GM19397 (cell line): Measurements from ENCODE around the gene IFI16.

Experiments used
- ATAC-seq: cut with Tn5 transposase; IDR thresholded peaks from one replicate; pipeline ENCODE4 v1.9.1; 2021; ENCODE audit warnings: mild to moderate bottlenecking, moderate library complexity; ENCODE audit not compliant: unreplicated experiment

Gene IFI16

GRCh38 chr1:159009704-159010361 lies at the start of gene IFI16:
IFI16 (plus strand) TSS chr1:159009907; CDS start chr1:159014681, 4,774 bp downstream.
- peak; percentile 56 for ATAC-seq

- ATAC-seq: no peak
These were observed 48.5 kb upstream of the IFI16 start for GRCh38 chr1:158961178-158961577.

- no peak for ATAC-seq
These were observed 46.7 kb upstream of the IFI16 start for GRCh38 chr1:158962983-158963382.

- no peak for ATAC-seq
These were observed 40.5 kb upstream of the IFI16 start for GRCh38 chr1:158969166-158969565.

GRCh38 chr1:158969855-158970254 lies 39.9 kb upstream of the IFI16 start:
- no peak for ATAC-seq

- no peak for ATAC-seq
These were observed 36.9 kb upstream of the IFI16 start for GRCh38 chr1:158972841-158973240.

GRCh38 chr1:158976219-158976618 lies 33.5 kb upstream of the IFI16 start:
- no peak for ATAC-seq

- no peak for ATAC-seq
These were observed 31.0 kb upstream of the IFI16 start for GRCh38 chr1:158978730-158979129.

GRCh38 chr1:158979229-158979628 lies 30.5 kb upstream of the IFI16 start:
- no peak for ATAC-seq

GRCh38 chr1:158983235-158983634 lies 26.5 kb upstream of the IFI16 start:
- ATAC-seq: no peak

GRCh38 chr1:158984386-158984785 lies 25.3 kb upstream of the IFI16 start:
- ATAC-seq: no peak

GRCh38 chr1:158989424-158989823 lies 20.3 kb upstream of the IFI16 start:
- ATAC-seq: no peak

GRCh38 chr1:158992787-158993312 lies 16.9 kb upstream of the IFI16 start:
- no peak for ATAC-seq

- ATAC-seq: no peak
These were observed 12.7 kb upstream of the IFI16 start for GRCh38 chr1:158996998-158997397.

GRCh38 chr1:158998037-158998780 lies 11.5 kb upstream of the IFI16 start:
- no peak for ATAC-seq

GRCh38 chr1:158998781-158999161 lies 10.9 kb upstream of the IFI16 start:
- no peak for ATAC-seq

GRCh38 chr1:158999316-159000069 lies 10.2 kb upstream of the IFI16 start:
- no peak for ATAC-seq

GRCh38 chr1:159000070-159000409 lies 9.7 kb upstream of the IFI16 start:
- ATAC-seq: no peak

GRCh38 chr1:159000625-159001024 lies 9.1 kb upstream of the IFI16 start:
- no peak for ATAC-seq

GRCh38 chr1:159005161-159005560 lies 4.5 kb upstream of the IFI16 start:
- no peak for ATAC-seq

GRCh38 chr1:159005676-159006075 lies 4.0 kb upstream of the IFI16 start:
- ATAC-seq: no peak
